Bronchial epithelial cell (primary cell): Measurements from ENCODE around the gene ATRNL1. TPM values are rescaled to one million over a fixed set of nuclear protein-coding genes. Genes with fewer than 3 reads are reported as not detected.

Source experiments
- DNase-seq: peaks from one replicate; pipeline ENCODE4 v3.0.0-alpha.2; 2010; ENCODE audit warnings: low read depth
- FAIRE-seq: peaks from 2 replicates; lab custom pipeline; 2011; peaks lifted over from hg19 to GRCh38; lab: Jason Lieb, UNC
- H3K27me3 ChIP-seq: 2 replicates; pipeline ENCODE4 v1.5.1; 2011; ENCODE audit warnings: low read length; ENCODE audit not compliant: control insufficient read depth, insufficient read depth
- H3K36me3 ChIP-seq: 2 replicates; pipeline ENCODE4 v1.5.1; 2011; ENCODE audit warnings: low read length; ENCODE audit not compliant: control insufficient read depth, insufficient read depth
- H3K4me3 ChIP-seq: 2 replicates; pipeline ENCODE4 v1.5.1; 2011; ENCODE audit warnings: mild to moderate bottlenecking, low read depth, low read length, control low read depth
- CTCF ChIP-seq: IDR thresholded peaks from 2 replicates; pipeline ENCODE4 v1.5.1; 2011; ENCODE audit warnings: mild to moderate bottlenecking, moderate library complexity, low read length, control low read depth, inconsistent platforms; ENCODE audit not compliant: insufficient read depth, severe bottlenecking
- total RNA-seq: library from RNA; depleted of rRNA; stranded (reverse); fragments of >200 nt; gene quantifications from 2 replicates; pipeline ENCODE4 v1.2.1, GENCODE V29; 2014

Gene ATRNL1
- total RNA-seq, 1 donor from 2014 or later: 0.53 TPM

DNA sequence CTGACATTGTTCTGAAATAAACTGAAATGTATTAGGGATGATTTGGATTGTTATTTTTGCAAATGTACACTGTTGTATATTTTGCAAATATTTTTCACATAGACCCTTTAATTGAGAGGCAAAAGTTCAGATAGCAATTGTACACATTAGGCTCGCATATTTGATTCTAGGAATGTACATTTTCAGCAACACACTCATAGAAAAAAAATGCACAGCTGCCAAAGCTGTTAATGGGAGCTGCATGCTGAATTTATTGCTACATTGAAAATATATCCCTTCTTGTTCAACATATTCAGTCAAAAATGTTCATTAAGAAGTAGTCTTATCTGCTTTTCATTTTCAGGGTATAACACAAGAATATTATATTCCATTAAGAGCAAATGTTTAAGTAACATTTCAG, 512.9 kb downstream of the ATRNL1 start:
- H3K4me3 ChIP-seq: no peak overlapping the region
- no peaks in the 10 kb centered on the region for H3K36me3 ChIP-seq
- no peak for FAIRE-seq
- TF ChIP-seq CTCF: no peak
- H3K27me3 ChIP-seq: no peaks in the 10 kb centered on the region
- no peak for DNase-seq

- Histone ChIP-seq H3K36me3 (no peaks in the 10 kb centered on the region), H3K4me3 (no peak overlapping the region), H3K27me3 (no peaks in the 10 kb centered on the region)
- TF ChIP-seq CTCF: no peak
- no peak for DNase-seq
- no peak for FAIRE-seq
Measured at GRCh38 chr10:115606741-115607140, 513.6 kb downstream of the ATRNL1 start.

DNA sequence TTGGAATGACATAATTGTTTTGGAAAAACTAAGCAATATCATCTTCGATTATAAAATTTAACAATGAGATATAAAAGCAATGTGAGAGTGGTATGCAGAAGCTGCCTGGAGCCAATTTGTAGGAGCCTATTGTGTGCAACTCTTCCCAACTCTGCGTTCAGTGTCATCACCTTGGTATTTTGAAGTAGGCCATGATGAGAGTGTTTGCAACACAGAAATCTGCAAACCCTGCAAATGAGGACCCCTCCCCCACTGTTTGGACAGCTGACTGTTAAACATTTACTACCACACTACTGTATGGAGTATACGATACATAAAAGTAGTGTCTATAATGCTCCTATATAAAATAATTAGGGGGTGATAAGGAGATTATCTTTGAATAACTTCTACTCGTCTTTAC, 531.3 kb downstream of the ATRNL1 start:
- DNase-seq (peak; percentile 4), FAIRE-seq (no peak)
- no peak for TF ChIP-seq CTCF

GRCh38 chr10:115628616-115629015, 535.5 kb downstream of the ATRNL1 start:
- TF ChIP-seq CTCF: no peak
- DNase-seq: no peak
- H3K4me3 ChIP-seq: no peak overlapping the region
- FAIRE-seq: no peak
- H3K27me3 ChIP-seq: no peaks in the 10 kb centered on the region
- no peaks in the 10 kb centered on the region for H3K36me3 ChIP-seq

More for the DNA sequence above, 531.3 kb downstream of the ATRNL1 start:
- Histone ChIP-seq H3K36me3 (no peaks in the 10 kb centered on the region), H3K27me3 (no peaks in the 10 kb centered on the region), H3K4me3 (no peak overlapping the region)

DNA sequence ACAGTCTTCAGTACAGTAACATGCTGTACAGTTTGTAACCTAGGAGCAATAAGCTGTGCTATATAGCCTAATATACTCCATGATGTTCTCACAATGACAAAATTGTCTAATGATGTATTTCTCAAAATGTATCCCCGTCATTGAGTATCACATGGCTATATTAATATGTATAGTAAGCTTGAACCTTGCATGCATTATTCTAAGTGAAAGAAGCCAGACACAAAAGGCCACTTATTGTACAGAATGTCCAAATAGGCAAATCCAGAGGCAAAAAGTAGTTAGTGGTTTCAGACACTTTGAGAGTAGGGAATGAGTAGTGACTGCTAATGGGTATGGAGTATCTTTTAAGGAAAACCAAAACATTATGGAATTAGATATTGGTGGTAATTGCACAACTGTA, 545.1 kb downstream of the ATRNL1 start:
- no peak for TF ChIP-seq CTCF
- Histone ChIP-seq H3K4me3 (no peak overlapping the region), H3K27me3 (no peaks in the 10 kb centered on the region), H3K36me3 (no peaks in the 10 kb centered on the region)
- FAIRE-seq (no peak), DNase-seq (no peak)

DNA sequence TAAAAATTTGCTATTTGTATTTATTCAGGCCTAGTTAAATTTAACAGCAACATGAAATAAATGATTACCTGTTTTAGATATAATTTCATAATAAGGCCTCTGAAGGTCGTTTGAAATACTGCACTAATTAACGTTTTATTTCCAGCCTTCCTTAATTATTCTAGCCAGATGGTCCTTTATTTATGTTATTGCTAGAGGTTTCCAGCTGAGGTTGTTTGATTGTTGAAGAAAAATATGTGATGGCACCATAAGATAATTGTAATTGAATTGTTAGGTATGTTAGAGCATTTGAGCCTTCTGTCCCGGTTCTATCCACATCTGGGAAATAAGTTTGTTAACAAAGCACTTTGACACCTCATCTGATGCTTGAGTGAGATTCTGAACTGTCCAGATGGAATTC, 556.1 kb downstream of the ATRNL1 start:
- FAIRE-seq: no peak
- Histone ChIP-seq H3K36me3 (no peaks in the 10 kb centered on the region), H3K27me3 (no peaks in the 10 kb centered on the region), H3K4me3 (no peak overlapping the region)
- no peak for DNase-seq
- TF ChIP-seq CTCF: no peak
